Measurements from ENCODE around the gene OXT. TPM values are rescaled to one million over a fixed set of nuclear protein-coding genes. Genes with fewer than 3 reads are reported as not detected.

The OXT gene
- total and polyA plus RNA-seq, 12 donors: 0.35 to 1.3 (median 0.58) TPM; not detected in 8

DNA sequence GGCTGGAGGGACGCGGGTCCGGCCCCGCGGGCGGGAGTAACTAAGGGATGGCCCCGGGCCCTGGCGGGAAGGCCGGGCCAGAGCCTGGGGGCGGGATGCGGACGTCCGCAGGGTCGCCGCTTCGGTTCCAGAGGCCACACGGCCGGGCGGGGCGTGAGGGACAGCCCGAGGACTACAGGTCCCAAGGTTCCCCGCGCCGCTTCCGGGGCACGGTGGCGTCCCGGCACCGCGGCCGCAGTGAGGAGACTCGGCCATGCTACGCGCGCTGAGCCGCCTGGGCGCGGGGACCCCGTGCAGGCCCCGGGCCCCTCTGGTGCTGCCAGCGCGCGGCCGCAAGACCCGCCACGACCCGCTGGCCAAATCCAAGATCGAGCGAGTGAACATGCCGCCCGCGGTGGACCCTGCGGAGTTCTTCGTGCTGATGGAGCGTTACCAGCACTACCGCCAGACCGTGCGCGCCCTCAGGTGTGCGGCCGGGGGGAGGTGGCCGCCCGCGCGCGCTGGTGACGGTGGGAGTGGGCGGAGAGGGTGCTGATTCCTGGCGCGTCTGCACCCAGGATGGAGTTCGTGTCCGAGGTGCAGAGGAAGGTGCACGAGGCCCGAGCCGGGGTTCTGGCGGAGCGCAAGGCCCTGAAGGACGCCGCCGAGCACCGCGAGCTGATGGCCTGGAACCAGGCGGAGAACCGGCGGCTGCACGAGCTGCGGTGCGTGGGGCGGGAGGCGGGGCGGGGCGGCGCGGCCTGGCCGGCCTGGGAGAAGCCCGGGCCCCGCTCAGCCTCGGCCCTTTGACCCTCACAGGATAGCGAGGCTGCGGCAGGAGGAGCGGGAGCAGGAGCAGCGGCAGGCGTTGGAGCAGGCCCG, 25.4 kb upstream of the OXT start, which contains the start of gene MRPS26:
Gene MRPS26, plus strand, starts transcription at position 237 of the 861 bp plus-strand sequence. Its CDS starts 17 bp downstream, at position 254.
- TF ChIP-seq, protein P1, sequence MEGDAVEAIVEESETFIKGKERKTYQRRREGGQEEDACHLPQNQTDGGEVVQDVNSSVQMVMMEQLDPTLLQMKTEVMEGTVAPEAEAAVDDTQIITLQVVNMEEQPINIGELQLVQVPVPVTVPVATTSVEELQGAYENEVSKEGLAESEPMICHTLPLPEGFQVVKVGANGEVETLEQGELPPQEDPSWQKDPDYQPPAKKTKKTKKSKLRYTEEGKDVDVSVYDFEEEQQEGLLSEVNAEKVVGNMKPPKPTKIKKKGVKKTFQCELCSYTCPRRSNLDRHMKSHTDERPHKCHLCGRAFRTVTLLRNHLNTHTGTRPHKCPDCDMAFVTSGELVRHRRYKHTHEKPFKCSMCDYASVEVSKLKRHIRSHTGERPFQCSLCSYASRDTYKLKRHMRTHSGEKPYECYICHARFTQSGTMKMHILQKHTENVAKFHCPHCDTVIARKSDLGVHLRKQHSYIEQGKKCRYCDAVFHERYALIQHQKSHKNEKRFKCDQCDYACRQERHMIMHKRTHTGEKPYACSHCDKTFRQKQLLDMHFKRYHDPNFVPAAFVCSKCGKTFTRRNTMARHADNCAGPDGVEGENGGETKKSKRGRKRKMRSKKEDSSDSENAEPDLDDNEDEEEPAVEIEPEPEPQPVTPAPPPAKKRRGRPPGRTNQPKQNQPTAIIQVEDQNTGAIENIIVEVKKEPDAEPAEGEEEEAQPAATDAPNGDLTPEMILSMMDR (IDR thresholded peaks at IDR 0.05): no peak

DNA sequence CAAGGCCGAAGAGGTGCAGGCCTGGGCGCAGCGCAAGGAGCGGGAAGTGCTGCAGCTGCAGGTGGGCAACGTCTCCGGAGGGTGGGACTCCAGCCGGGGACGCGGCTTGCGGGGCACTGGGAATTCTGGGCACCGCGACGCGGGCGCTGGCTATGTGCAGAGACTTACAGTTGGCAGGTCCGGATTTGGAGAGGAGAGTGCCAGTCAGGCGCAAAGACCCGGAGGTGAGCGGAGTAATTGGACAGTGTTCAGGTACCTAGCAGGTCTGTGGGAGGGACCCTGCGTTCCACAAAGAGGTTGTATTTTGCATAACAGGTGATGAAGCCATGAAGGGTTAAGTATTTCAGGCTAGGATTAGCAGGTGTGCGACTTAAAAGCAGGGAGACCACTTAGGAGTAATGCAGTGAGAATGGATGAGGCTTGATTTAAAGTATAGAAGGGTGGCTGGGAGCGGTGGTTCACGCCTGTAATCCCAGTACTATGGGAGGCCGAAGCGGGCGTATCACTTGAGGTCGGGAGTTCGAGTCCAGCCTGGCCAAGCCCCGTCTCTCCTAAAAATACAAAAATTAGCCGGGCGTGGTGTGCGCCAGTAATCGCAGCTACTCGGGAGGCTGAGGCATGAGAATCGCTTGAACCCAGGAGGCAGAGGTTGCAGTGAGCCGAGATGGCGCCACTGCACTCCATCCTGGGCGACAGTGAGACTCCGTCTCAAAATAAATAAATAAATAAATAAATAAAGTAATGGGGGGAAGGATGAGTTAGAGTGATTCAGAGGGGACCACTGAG, 24.6 kb upstream of the OXT start:
- DNase-seq: no peak
- Histone ChIP-seq H3K27me3 (no peaks in the 10 kb centered on the region), H3K9me3 (no peaks in the 10 kb centered on the region), H3K4me1 (peaks cover 13 to 37% (median 27%) of the 10 kb centered on the region in 9 donors), H3K36me3 (peaks cover 0 to 31% (median 13%) of the 10 kb centered on the region in 9 donors), H3K4me3 (peak overlapping the region; percentile 68 to 99 (median 94)), H3K27ac (peak overlapping the region; percentile 85 to 95 (median 90))
- WGBS, 2 donors: 45 to 46% methylated on average over 39 of the region's 39 CpGs
- no peak for ATAC-seq
- TF ChIP-seq, protein P1 (IDR thresholded peaks at IDR 0.05): no peak
- intact Hi-C loops (cut with DNase I): no loop called here

More for the DNA sequence above, 25.4 kb upstream of the OXT start, which contains the start of gene MRPS26:
- Histone ChIP-seq H3K4me3 (peak within 1 kb of the TSS; percentile 68 to 99 (median 94)), H3K27ac (peak within 1 kb of the TSS; percentile 85 to 95 (median 90)), H3K36me3 (peaks cover 0 to 31% (median 13%) of the 10 kb centered on the region in 9 donors), H3K4me1 (peaks cover 13 to 42% (median 31%) of the 10 kb centered on the region in 9 donors), H3K9me3 (no peaks in the 10 kb centered on the region), H3K27me3 (no peaks in the 10 kb centered on the region)
- intact Hi-C loops (cut with DNase I): no loop called here
- 0% methylated on average over 97 to 104 of the region's 104 CpGs for WGBS, 2 donors
- peak; percentile 91 to 93 for DNase-seq
- ATAC-seq: peak; percentile 92 to 95 (median 94)

DNA sequence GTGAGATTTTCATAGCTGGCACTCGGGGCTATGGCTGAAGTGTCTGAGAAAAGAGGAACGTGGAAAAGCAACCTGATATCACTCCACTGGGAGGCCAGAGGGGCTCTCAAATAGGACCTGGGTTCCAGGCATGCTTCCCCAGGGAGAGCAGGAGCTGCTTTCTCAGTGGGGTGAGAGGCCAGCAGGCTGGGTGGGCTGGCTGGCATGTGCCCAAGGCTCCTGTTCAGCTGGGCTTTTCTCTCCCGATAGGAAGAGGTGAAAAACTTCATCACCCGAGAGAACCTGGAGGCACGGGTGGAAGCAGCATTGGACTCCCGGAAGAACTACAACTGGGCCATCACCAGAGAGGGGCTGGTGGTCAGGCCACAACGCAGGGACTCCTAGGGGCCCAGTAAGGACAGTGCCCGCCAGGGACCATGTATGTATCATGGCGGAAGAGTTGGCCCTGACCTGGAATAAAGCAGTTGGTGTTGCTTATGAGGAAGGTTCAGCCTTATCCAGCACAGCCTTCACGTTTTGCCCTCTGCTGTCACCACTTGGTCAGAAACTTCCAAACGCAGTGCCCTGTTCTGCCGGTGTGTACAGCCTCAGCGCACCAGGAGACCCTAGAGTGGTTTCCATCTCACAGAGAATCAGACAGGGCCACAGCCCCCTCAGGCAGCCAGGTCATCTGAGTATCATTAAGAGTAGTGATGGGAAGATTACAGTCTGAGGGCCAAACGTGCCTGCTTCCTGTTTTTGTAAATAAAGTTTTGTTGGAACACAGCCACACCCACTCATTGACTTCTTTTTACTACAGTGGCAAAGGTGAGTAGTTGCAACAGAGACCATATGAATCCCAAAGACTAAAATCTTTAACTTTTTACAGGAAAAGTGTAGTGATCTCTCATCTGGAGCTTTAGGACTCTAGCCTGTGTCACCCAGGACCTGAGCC, 23.7 kb upstream of the OXT start:
- DNase-seq (no peak), ATAC-seq (no peak)
- intact Hi-C loops (cut with DNase I): no loop called here
- WGBS, 2 donors: 83 to 84% methylated on average over 14 of the region's 14 CpGs
- Histone ChIP-seq H3K27ac (no peak overlapping the region), H3K36me3 (peaks cover 0 to 31% (median 13%) of the 10 kb centered on the region in 9 donors), H3K4me3 (peak overlapping the region in 3 of 10 donors; percentile 68 to 98 (median 92)), H3K4me1 (peaks cover 12 to 28% (median 19%) of the 10 kb centered on the region in 9 donors), H3K9me3 (no peaks in the 10 kb centered on the region), H3K27me3 (no peaks in the 10 kb centered on the region)
- TF ChIP-seq, protein P1 (IDR thresholded peaks at IDR 0.05): no peak

Data from heart right ventricle (tissue), 16 donors.